Inflammatory macrophage treated with lipopolysaccharide for 1 hour (primary cell): ENCODE measurements around the gene FOXN3.

ENCODE experiments used
- DNase-seq, 2 donors: peaks; one replicate each; pipeline ENCODE4 v3.0.0-alpha.2; 2020 to 2022

Gene FOXN3

DNA sequence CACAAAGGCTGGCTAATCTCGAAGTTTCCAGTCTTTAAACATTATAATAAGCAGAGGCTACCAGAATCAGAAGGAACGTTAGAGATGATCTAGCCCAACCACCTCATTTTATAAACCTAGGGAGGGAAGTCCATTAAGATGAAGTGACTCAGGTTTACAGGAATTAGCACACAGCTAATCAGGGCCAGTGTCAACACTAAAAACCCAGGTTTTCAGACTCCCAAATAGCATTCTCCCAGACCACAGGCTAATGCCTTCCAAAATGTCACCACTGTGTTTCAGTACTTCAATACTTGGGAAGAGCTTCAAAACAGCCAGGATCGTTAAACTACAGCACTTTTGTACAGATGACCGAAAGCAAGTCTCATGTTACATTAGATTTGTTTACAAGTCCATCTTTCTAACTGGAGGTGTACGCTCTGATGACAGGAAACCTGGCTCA is 89.2 kb downstream of the FOXN3 start:
- DNase-seq: no peak

GRCh38 chr14:89325959-89326358 is 91.1 kb downstream of the FOXN3 start:
- no peak for DNase-seq

DNA sequence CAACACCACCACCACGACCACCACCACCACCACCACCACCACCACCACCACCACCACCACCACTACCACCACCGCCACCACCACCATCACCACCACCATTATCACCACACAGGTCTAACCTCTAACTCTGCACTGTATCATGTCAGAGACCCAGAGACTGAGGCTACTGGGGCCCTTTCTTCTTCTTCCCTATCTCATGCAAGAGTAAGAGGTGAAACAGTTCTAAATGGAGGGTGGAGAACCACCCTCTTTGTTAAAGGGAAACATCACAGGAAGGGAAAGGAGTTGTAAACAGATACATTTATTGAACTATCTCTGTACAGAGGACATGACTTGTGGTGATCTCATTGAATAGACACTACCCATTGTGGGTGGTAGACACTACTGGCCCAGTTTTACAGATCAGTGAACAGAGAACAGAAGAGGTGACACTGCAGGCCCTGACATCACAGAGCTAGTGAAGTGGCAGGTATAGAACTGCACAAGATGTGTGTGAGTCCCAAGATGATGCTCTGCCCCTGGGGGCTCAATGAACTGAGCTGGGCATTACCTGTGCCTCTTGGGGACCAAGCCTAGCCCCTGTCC is 91.6 kb downstream of the FOXN3 start:
- no peak for DNase-seq

DNA sequence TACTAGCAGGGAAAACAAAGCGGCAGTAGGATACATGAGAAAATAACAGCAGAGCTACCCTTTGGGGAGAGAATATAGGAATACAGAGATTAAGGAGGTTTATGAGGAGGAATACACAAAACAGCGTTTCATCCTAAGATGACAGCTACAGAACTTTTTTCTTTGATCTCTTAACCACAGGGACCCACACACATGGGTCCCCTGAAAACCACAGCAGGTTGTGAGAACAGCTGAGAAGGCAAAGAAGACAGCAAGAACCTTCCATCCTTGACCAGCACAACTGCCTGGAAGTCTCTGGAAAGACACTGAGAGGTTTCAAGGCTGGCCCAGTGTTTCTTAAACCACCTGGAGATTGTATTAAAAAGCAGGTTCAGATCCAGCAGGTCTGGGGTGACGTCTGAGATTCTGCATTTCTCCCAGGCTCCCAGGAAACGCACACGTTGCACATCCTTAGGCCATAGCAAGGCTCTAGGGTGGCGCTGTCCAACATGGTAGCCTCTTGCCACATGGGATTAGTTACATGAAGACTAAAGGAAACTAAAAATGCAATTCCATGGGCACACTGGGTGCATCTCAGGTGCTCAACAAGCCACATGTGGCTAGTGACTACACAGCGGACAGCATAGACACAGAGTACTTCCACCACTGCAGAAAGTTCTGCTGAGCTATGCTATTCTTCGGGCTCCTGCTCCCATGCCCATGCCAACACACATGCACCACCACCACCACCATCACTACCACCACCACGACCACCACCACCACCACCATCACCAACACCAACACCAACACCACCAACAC is 92.3 kb downstream of the FOXN3 start:
- DNase-seq: no peak

GRCh38 chr14:89320381-89321000 is 96.5 kb downstream of the FOXN3 start:
- no peak for DNase-seq

DNA sequence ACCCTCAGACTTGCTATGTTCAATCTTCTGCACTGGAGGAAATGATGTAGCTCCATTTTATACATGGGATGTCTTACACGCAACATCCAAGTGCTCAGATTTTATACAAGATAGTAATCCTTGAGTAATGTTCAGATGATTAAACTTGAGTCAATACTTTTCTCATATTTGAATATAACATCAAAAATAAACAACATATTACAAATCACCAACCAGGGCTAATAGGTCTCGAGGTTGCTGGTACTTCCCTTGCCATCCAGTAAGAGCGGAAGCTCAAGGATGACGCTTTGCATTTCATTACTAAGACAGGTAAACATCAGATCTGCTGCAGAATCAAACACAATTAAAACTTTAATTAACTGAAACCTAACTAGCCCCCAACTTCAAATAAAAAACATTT is 97.3 kb downstream of the FOXN3 start:
- no peak for DNase-seq

- peak in 1 of 2 donors; percentile 25 for DNase-seq
These were observed 99.9 kb downstream of the FOXN3 start for GRCh38 chr14:89317051-89317691.

GRCh38 chr14:89315493-89316470 is 101.3 kb downstream of the FOXN3 start:
- DNase-seq: peak in 1 of 2 donors; percentile 20

- DNase-seq: no peak
These were observed 102.8 kb downstream of the FOXN3 start for GRCh38 chr14:89314274-89314673.

- DNase-seq: no peak
These were observed 104.1 kb downstream of the FOXN3 start for GRCh38 chr14:89312932-89313331.

DNA sequence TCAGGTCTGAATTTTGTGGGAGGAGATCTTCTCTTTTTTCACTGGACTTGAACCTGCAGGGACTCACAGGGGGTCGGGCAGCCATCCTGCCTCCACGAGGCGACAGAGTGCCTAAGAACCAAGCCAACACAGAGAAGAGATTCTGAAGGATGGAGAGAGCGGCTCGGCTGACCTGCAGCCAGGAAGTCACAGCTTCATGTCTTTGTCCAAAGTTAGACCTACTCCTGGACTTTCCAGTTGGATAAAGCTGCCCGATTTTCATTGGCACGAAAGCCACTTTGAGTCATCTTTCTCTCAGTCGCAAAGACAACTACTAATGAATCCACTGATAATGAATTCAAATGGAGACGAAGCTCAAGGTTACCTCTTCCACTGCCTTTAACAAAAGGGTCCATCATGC is 106.8 kb downstream of the FOXN3 start:
- DNase-seq: no peak

- DNase-seq: no peak
These were observed 107.3 kb downstream of the FOXN3 start for GRCh38 chr14:89309670-89310177.

DNA sequence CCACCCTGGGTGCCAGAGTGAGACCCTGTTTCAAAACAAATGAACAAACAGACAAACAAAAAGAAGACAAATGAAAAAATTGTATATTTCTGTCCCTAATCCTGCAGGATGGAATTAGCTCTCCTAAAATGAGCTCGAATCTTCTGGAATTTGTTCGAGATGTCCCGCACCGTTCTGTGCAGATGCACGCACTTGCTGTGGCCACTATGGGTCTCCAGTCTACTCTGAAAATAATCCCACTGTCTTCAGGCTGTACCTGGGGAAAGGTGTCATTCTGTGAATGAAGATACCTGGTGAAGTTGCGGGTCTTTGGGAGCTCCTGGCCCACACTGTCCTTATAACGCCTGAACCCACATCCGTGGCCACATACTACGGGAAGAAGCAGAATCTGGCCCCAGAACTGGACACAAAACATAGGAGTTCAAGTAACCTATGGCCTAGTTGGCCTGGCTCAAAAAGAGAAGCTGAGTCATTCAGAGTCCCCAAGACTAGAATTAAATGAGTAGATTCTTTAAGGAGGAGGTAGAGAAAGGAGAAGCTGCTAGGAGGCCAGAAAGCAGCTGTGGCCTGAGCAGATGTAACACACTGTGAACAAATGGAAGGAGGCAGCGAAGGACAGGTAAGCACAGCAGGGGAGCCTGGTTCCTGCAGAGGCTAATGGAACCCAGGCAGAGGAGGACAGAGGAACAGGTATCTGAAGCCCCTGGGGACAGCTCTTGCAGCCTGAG is 108.6 kb downstream of the FOXN3 start:
- DNase-seq: peak; percentile 79 to 88

DNA sequence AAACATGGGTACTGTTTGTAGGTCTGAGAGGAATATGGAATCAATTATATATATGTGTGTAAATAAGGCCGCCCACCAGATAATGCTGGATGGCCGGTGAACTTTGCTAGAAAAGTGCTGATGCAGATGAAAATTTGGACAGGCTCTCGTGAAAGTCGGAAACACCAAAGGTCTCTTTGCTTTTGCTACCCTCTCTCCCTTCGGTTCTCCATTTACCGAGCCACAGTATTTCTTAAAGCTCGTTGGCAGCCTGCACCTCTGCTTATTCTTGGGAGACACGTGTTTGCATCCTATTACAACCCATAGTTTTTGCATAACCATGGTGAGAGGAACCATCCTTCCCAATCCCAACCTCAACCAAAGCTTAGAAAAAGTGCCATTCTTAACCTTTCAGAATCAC is 109.6 kb downstream of the FOXN3 start:
- no peak for DNase-seq

- DNase-seq: peak; percentile 60 to 76
These were observed 111.9 kb downstream of the FOXN3 start for GRCh38 chr14:89304972-89305703.

GRCh38 chr14:89304561-89304960 is 112.5 kb downstream of the FOXN3 start:
- no peak for DNase-seq

GRCh38 chr14:89303456-89304435 is 113.3 kb downstream of the FOXN3 start:
- DNase-seq: peak; percentile 70 to 85

DNA sequence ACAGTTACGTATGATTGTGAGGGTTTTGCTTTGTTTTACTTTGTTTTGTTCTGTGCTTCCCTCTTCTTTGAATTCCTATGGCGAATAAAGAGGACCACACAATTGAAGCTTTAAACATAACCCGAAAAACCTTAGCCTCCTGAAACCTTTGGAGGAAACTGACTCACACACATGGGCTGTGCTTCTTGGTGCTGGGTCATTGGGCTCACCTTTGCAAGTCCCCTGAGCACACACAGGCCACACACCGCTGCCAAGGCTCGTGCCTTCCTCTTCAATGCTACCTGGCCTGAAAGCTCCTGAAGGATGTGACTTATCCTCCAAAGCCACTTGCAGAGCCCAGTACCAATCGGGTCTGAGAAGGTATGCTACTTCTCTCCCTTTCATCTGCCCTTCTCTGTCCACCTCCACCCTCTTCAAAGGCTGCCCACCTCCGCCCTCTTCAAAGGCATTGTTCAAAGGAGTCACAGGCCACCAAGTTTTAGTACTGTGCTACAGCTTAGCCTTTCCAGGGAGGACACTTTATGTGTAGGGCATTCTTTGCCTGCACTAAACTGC is 114.6 kb downstream of the FOXN3 start:
- DNase-seq: no peak

- DNase-seq: no peak
These were observed 117.4 kb downstream of the FOXN3 start for GRCh38 chr14:89299587-89299986.
